PFSK-1 (cell line): ENCODE results near the gene MTUS2.

Source experiments
- FOXP2 ChIP-seq: optimal IDR thresholded peaks from 2 replicates; pipeline ENCODE3; 2011; ENCODE audit warnings: borderline replicate concordance, control low read depth, inconsistent platforms; ENCODE audit not compliant: insufficient read depth; ENCODE audit errors: extremely low read length, extremely low read depth
- POLR2AphosphoS5 ChIP-seq: IDR thresholded peaks from 2 replicates; pipeline ENCODE4 v1.6.1; 2012; ENCODE audit warnings: low read depth, mild to moderate bottlenecking, control low read depth, low read length, moderate library complexity
- REST ChIP-seq, 2 experiments: IDR thresholded peaks; 2 replicates each; pipeline versions ENCODE4 v1.6.1 to v1.8.0; 2011 to 2012; ENCODE audit warnings: low read depth in 2 of 2, low read length in 2 of 2, control low read depth in 1 of 2, inconsistent platforms in 1 of 2, mild to moderate bottlenecking in 1 of 2, moderate library complexity in 1 of 2; ENCODE audit not compliant: insufficient read depth in 1 of 2
- SIN3A ChIP-seq: IDR thresholded peaks from 2 replicates; pipeline ENCODE4 v1.6.1; 2012; ENCODE audit warnings: mild to moderate bottlenecking, low read length, moderate library complexity, borderline replicate concordance; ENCODE audit not compliant: insufficient read depth
- TAF1 ChIP-seq: IDR thresholded peaks from 2 replicates; pipeline ENCODE4 v1.6.1; 2012; ENCODE audit warnings: low read length, control low read depth, borderline replicate concordance; ENCODE audit not compliant: insufficient read depth

The MTUS2 gene

GRCh38 chr13:28922341-28922740, 102.2 kb downstream of the MTUS2 start:
- no peak for TF ChIP-seq TAF1

GRCh38 chr13:28935104-28935503, 115.0 kb downstream of the MTUS2 start:
- no peak for TF ChIP-seq POLR2AphosphoS5
- no peak for TF ChIP-seq TAF1
- no peak for TF ChIP-seq FOXP2
- TF ChIP-seq SIN3A, result no peak
- no peak for TF ChIP-seq REST (IDR thresholded peaks at IDR 0.05; ENCODE audit: insufficient read depth in 1 of 2, low read depth in 2 of 2, low read length in 2 of 2)

GRCh38 chr13:28942906-28943305, 122.8 kb downstream of the MTUS2 start:
- TF ChIP-seq SIN3A, result no peak
- no peak for TF ChIP-seq TAF1
- no peak for TF ChIP-seq REST (IDR thresholded peaks at IDR 0.05; ENCODE audit: insufficient read depth in 1 of 2, low read depth in 2 of 2, low read length in 2 of 2)
- TF ChIP-seq POLR2AphosphoS5, result no peak
- TF ChIP-seq FOXP2, result no peak

GRCh38 chr13:28953714-28954418, 133.7 kb downstream of the MTUS2 start:
- no peak for TF ChIP-seq POLR2AphosphoS5
- no peak for TF ChIP-seq SIN3A
- no peak for TF ChIP-seq FOXP2
- TF ChIP-seq REST (IDR thresholded peaks at IDR 0.05; ENCODE audit: insufficient read depth in 1 of 2, low read depth in 2 of 2, low read length in 2 of 2), result no peak
- TF ChIP-seq TAF1, result no peak

GRCh38 chr13:28954419-28954725, 134.2 kb downstream of the MTUS2 start:
- TF ChIP-seq POLR2AphosphoS5 (no peak), SIN3A (no peak), REST (IDR thresholded peaks at IDR 0.05; ENCODE audit: insufficient read depth in 1 of 2, low read depth in 2 of 2, low read length in 2 of 2) (no peak), FOXP2 (no peak), TAF1 (no peak)
